H1 (cell line): ENCODE data around the gene ICAM2. TPM values are rescaled to one million over a fixed set of nuclear protein-coding genes. Genes with fewer than 3 reads are reported as not detected.

Experiments
- KDM4A ChIP-seq: IDR thresholded peaks from one replicate; pipeline ENCODE4 v1.7.1; 2012; ENCODE audit warnings: low read depth, mild to moderate bottlenecking, moderate library complexity, low read length, inconsistent platforms; ENCODE audit not compliant: severe bottlenecking
- MAFK ChIP-seq: IDR thresholded peaks from 2 replicates; pipeline ENCODE4 v1.6.1; 2012; ENCODE audit warnings: low read depth, mild to moderate bottlenecking, improper control_type of control experiment, low read length
- RXRA ChIP-seq: IDR thresholded peaks from 2 replicates; pipeline ENCODE4 v1.6.1; 2011; ENCODE audit warnings: low read depth, mild to moderate bottlenecking, low read length, moderate library complexity; ENCODE audit not compliant: insufficient read depth
- SP1 ChIP-seq: IDR thresholded peaks from 2 replicates; pipeline ENCODE4 v1.6.1; 2011; ENCODE audit warnings: low read depth, low read length
- polyA plus RNA-seq, 7 experiments: library from polyadenylated mRNA; depleted of rRNA in 3 of 7; stranded (reverse) in 5 of 7; unstranded in 2 of 7; fragments of >200 nt in 5 of 7; fragments of 200-250 nt in 2 of 7; gene quantifications; 1 replicate in 5 of 7; 2 replicates in 1 of 7; 4 replicates in 1 of 7; pipeline versions ENCODE4 v1.2.1 to v1.2.3, GENCODE V29; 2011 to 2013; ENCODE audit warnings: missing spikeins in 2 of 7, mixed read lengths in 2 of 7
- total RNA-seq: library from RNA; stranded (reverse); fragmentation: NEBNext Ultra II Directional; extraction: Animal tissue kit (Norgen Biotek cat#: 25700); gene quantifications from 2 replicates; pipeline ENCODE4 v1.2.1, GENCODE V29; 2021
- TF ChIP-seq, protein P1 (sequence below): fragments of 300-600 bp; sonication (generic); IDR thresholded peaks from 2 replicates; pipeline ENCODE4 v1.7.1; 2012; ENCODE audit warnings: low read length, moderate library complexity, mild to moderate bottlenecking, inconsistent platforms; ENCODE audit not compliant: insufficient replicate concordance
- TF ChIP-seq, protein P2 (sequence below): IDR thresholded peaks from 2 replicates; pipeline ENCODE4 v1.6.1; 2012; ENCODE audit warnings: inconsistent platforms
- TF ChIP-seq, protein P3 (sequence below): IDR thresholded peaks from 2 replicates; pipeline ENCODE4 v1.6.1; 2012; ENCODE audit warnings: low read length, inconsistent platforms

The ICAM2 gene
- total and polyA plus RNA-seq, 2 of the 8 experiments (the other 6 are each of a cell fraction or from before 2014, with no cell fraction given): 0.45 to 0.63 TPM

DNA sequence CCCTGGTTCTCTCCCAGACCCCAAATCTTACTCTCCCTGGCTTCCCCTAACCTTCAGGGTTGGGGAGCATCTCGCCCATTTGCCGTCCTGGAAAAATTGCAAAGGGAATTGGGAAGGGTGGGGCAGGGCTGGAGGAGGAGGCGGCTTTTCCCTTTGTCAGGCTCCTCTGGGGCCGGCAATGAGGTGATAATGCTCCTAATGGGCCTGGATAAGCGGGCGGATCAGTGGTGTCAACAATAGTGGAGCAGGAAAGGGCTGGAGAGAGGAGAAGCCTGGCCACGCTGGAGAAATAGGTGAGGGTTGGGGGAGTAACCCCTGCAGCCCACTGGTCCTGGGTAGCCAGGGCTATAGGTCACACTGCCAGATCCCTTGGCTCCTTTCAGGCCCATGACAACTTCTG, 60.0 kb downstream of the ICAM2 start (continued):
- TF ChIP-seq, protein P1, sequence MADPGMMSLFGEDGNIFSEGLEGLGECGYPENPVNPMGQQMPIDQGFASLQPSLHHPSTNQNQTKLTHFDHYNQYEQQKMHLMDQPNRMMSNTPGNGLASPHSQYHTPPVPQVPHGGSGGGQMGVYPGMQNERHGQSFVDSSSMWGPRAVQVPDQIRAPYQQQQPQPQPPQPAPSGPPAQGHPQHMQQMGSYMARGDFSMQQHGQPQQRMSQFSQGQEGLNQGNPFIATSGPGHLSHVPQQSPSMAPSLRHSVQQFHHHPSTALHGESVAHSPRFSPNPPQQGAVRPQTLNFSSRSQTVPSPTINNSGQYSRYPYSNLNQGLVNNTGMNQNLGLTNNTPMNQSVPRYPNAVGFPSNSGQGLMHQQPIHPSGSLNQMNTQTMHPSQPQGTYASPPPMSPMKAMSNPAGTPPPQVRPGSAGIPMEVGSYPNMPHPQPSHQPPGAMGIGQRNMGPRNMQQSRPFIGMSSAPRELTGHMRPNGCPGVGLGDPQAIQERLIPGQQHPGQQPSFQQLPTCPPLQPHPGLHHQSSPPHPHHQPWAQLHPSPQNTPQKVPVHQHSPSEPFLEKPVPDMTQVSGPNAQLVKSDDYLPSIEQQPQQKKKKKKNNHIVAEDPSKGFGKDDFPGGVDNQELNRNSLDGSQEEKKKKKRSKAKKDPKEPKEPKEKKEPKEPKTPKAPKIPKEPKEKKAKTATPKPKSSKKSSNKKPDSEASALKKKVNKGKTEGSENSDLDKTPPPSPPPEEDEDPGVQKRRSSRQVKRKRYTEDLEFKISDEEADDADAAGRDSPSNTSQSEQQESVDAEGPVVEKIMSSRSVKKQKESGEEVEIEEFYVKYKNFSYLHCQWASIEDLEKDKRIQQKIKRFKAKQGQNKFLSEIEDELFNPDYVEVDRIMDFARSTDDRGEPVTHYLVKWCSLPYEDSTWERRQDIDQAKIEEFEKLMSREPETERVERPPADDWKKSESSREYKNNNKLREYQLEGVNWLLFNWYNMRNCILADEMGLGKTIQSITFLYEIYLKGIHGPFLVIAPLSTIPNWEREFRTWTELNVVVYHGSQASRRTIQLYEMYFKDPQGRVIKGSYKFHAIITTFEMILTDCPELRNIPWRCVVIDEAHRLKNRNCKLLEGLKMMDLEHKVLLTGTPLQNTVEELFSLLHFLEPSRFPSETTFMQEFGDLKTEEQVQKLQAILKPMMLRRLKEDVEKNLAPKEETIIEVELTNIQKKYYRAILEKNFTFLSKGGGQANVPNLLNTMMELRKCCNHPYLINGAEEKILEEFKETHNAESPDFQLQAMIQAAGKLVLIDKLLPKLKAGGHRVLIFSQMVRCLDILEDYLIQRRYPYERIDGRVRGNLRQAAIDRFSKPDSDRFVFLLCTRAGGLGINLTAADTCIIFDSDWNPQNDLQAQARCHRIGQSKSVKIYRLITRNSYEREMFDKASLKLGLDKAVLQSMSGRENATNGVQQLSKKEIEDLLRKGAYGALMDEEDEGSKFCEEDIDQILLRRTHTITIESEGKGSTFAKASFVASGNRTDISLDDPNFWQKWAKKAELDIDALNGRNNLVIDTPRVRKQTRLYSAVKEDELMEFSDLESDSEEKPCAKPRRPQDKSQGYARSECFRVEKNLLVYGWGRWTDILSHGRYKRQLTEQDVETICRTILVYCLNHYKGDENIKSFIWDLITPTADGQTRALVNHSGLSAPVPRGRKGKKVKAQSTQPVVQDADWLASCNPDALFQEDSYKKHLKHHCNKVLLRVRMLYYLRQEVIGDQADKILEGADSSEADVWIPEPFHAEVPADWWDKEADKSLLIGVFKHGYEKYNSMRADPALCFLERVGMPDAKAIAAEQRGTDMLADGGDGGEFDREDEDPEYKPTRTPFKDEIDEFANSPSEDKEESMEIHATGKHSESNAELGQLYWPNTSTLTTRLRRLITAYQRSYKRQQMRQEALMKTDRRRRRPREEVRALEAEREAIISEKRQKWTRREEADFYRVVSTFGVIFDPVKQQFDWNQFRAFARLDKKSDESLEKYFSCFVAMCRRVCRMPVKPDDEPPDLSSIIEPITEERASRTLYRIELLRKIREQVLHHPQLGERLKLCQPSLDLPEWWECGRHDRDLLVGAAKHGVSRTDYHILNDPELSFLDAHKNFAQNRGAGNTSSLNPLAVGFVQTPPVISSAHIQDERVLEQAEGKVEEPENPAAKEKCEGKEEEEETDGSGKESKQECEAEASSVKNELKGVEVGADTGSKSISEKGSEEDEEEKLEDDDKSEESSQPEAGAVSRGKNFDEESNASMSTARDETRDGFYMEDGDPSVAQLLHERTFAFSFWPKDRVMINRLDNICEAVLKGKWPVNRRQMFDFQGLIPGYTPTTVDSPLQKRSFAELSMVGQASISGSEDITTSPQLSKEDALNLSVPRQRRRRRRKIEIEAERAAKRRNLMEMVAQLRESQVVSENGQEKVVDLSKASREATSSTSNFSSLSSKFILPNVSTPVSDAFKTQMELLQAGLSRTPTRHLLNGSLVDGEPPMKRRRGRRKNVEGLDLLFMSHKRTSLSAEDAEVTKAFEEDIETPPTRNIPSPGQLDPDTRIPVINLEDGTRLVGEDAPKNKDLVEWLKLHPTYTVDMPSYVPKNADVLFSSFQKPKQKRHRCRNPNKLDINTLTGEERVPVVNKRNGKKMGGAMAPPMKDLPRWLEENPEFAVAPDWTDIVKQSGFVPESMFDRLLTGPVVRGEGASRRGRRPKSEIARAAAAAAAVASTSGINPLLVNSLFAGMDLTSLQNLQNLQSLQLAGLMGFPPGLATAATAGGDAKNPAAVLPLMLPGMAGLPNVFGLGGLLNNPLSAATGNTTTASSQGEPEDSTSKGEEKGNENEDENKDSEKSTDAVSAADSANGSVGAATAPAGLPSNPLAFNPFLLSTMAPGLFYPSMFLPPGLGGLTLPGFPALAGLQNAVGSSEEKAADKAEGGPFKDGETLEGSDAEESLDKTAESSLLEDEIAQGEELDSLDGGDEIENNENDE: no peak
- TF ChIP-seq, protein P2, sequence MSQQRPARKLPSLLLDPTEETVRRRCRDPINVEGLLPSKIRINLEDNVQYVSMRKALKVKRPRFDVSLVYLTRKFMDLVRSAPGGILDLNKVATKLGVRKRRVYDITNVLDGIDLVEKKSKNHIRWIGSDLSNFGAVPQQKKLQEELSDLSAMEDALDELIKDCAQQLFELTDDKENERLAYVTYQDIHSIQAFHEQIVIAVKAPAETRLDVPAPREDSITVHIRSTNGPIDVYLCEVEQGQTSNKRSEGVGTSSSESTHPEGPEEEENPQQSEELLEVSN: no peak
- TF ChIP-seq MAFK (no peak), RXRA (no peak), KDM4A (no peak), SP1 (no peak)
- TF ChIP-seq, protein P3, sequence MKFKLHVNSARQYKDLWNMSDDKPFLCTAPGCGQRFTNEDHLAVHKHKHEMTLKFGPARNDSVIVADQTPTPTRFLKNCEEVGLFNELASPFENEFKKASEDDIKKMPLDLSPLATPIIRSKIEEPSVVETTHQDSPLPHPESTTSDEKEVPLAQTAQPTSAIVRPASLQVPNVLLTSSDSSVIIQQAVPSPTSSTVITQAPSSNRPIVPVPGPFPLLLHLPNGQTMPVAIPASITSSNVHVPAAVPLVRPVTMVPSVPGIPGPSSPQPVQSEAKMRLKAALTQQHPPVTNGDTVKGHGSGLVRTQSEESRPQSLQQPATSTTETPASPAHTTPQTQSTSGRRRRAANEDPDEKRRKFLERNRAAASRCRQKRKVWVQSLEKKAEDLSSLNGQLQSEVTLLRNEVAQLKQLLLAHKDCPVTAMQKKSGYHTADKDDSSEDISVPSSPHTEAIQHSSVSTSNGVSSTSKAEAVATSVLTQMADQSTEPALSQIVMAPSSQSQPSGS: no peak
- TF ChIP-seq, all 59 proteins: peak for 0
